K562 (cell line): ENCODE measurements around the gene PTPN20.

ENCODE experiments used
- ATF3 ChIP-seq, 2 experiments: fragments of 450-650 bp in 1 of 2; sonication (generic) in 1 of 2; formaldehyde crosslinking in 1 of 2; IDR thresholded peaks in 1 of 2; conservative IDR thresholded peaks in 1 of 2; 2 replicates each; pipeline versions ENCODE4 v1.6.1 to v1.8.1; 2016 to 2023; ENCODE audit warnings: mild to moderate bottlenecking in 2 of 2, moderate library complexity in 2 of 2, inconsistent platforms in 1 of 2, missing genetic modification reagents in 1 of 2
- CEBPB ChIP-seq: fragments of 450-650 bp; IDR thresholded peaks from 2 replicates; pipeline ENCODE4 v1.6.1; 2016; ENCODE audit warnings: missing genetic modification characterization, missing compliant biosample characterization
- FOXP1 ChIP-seq: sonication (generic); formaldehyde crosslinking; IDR thresholded peaks from 2 replicates; pipeline ENCODE4 v1.8.0; 2022; ENCODE audit warnings: mild to moderate bottlenecking, missing genetic modification reagents
- GATAD2A ChIP-seq: fragments of 450-650 bp; IDR thresholded peaks from 2 replicates; pipeline ENCODE4 v1.6.1; 2017
- PHF8 ChIP-seq: fragments of 200-600 bp; sonication (generic); IDR thresholded peaks from 2 replicates; pipeline ENCODE4 v1.6.1; 2012; ENCODE audit warnings: mixed run types, mild to moderate bottlenecking, inconsistent platforms, low read length, moderate library complexity, borderline replicate concordance
- PML ChIP-seq: IDR thresholded peaks from 2 replicates; pipeline ENCODE4 v1.6.1; 2012; ENCODE audit warnings: low read length, inconsistent platforms
- POLR2A ChIP-seq: fragments of 450-650 bp; conservative IDR thresholded peaks from 2 replicates; pipeline ENCODE4 v1.6.1; 2016
- RAD51 ChIP-seq: fragments of 450-650 bp; IDR thresholded peaks from 2 replicates; pipeline ENCODE4 v1.7.1; 2016; ENCODE audit warnings: low read depth, mild to moderate bottlenecking, borderline replicate concordance
- SPI1 ChIP-seq: IDR thresholded peaks from 2 replicates; pipeline ENCODE4 v1.6.1; 2011; ENCODE audit warnings: low read depth, low read length, control low read depth, borderline replicate concordance
- ZNF431 ChIP-seq: sonication (generic); formaldehyde crosslinking; IDR thresholded peaks from 2 replicates; pipeline ENCODE4 v1.8.0; 2022; ENCODE audit warnings: mild to moderate bottlenecking, missing genetic modification reagents
- ZNF699 ChIP-seq: fragments of 250-450 bp; sonication (Bioruptor Pico); IDR thresholded peaks from 2 replicates; pipeline ENCODE4 v1.8.0; 2021; ENCODE audit warnings: mild to moderate bottlenecking, moderate library complexity; ENCODE audit not compliant: insufficient replicate concordance

GRCh38 chr10:46992803-46993561, 81.8 kb downstream of the PTPN20 start:
- TF ChIP-seq SPI1, result no peak
- 0 out of 2 replicates have a peak, but pooled peaks have one; percentile 64 for TF ChIP-seq RAD51
- TF ChIP-seq ZNF699, result no peak
- TF ChIP-seq ATF3 (IDR thresholded peaks at IDR 0.05), result no peak
- TF ChIP-seq ATF3 (CRISPR knock-in tag; conservative IDR thresholded peaks at IDR 0.05), result no peak
- TF ChIP-seq GATAD2A, result no peak
- TF ChIP-seq CEBPB (tag), result no peak
- no peak for TF ChIP-seq PML
- no peak for TF ChIP-seq POLR2A
- no peak for TF ChIP-seq PHF8
- no peak for TF ChIP-seq ZNF431
- TF ChIP-seq FOXP1 (CRISPR knock-in tag), result no peak
